ENCODE measurements around the gene ZNF184. TPM values are rescaled to one million over a fixed set of nuclear protein-coding genes. Genes with fewer than 3 reads are reported as not detected.

ZNF184 gene
- total and polyA plus RNA-seq, 10 of the 15 experiments (the other 5 are each of a cell fraction or from before 2014, with no cell fraction given), result 4.1 to 15.1 (median 8.3) TPM

DNA sequence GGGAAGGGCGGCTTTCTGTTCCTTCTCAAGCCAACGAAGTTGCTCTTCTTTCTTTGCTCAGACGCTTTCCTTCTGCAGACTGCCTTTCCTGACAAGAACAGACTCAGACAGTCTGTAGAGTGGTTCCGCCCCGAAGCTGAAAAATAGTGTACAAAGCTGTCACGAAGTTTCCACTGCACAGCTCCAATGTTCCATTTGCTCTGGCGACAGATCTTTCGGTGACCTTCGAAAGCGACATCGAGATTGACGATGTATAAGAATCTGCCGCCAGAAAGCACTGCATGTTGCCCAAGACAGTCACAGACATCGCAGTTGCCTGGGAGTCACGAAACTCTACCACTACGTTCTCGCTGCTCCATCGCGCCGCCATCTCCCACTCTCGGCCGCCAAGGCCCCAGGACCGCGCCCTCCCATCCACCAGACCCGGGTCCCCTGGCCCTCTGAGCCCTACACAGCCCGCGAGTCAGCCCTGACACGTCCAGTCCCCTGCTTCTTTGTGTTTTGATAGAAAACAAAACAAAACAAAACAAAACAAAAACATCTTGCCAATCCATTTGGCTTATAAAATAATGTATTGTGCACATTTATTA lies 42.1 kb upstream of the ZNF184 start:
- intact Hi-C loops (cut with micrococcal nuclease; ENCODE audit: unreplicated experiment), result loop anchor here (5.0 kb wide), 1 partner anchor 77 kb away; no protein-coding TSS in a partner anchor
- ATAC-seq (no peak), DNase-seq (ENCODE audit: low read depth, low spot score) (no peak), FAIRE-seq (no peak)
- POLR2A ChIA-PET, result no interaction called here
- Histone ChIP-seq H3K36me3 (ENCODE audit: control insufficient read depth in 2 of 2, insufficient read depth in 2 of 2, low read length in 1 of 2) (no peaks in the 10 kb centered on the region), H3K79me2 (ENCODE audit: control insufficient read depth, insufficient read depth, low read length) (no peaks in the 10 kb centered on the region), H3K9me3 (replicated peaks; ENCODE audit: control insufficient read depth, insufficient read depth, low read length) (no peaks in the 10 kb centered on the region), H3K9ac (ENCODE audit: control insufficient read depth, insufficient read depth, low read length) (no peak overlapping the region), H2AFZ (ENCODE audit: control insufficient read depth, low read depth, low read length) (no peak overlapping the region), H4K20me1 (ENCODE audit: control insufficient read depth, insufficient read depth) (no peaks in the 10 kb centered on the region), H3K4me1 (ENCODE audit: control insufficient read depth, insufficient read depth, low read length) (no peaks in the 10 kb centered on the region), H3K4me3 (no peak overlapping the region), H3K4me2 (ENCODE audit: control insufficient read depth, insufficient read depth) (no peak overlapping the region; the same call in 1 of the 2 replicates), H3K27me3 (replicated peaks in 1 of 2; ENCODE audit: control insufficient read depth in 2 of 2, insufficient read depth in 2 of 2, low read length in 1 of 2) (0 out of 4 replicates have a peak, but pooled peaks cover 0 to 5% of the 10 kb centered on the region in 2 experiments), H3K27ac (ENCODE audit: control insufficient read depth, insufficient read depth) (no peak overlapping the region)
- 36% methylated on average over 28 of the region's 28 CpGs for WGBS (ENCODE audit: insufficient coverage, insufficient replicate concordance, low lambda C conversion rate, missing lambda C conversion rate)
- CTCF ChIA-PET, result interaction anchor here (0.5 to 1.0 kb wide), 2 partner anchors 94 to 349 kb away, joined by 3 to 4 read pairs; no protein-coding TSS in a partner anchor
- TF ChIP-seq, protein P1, sequence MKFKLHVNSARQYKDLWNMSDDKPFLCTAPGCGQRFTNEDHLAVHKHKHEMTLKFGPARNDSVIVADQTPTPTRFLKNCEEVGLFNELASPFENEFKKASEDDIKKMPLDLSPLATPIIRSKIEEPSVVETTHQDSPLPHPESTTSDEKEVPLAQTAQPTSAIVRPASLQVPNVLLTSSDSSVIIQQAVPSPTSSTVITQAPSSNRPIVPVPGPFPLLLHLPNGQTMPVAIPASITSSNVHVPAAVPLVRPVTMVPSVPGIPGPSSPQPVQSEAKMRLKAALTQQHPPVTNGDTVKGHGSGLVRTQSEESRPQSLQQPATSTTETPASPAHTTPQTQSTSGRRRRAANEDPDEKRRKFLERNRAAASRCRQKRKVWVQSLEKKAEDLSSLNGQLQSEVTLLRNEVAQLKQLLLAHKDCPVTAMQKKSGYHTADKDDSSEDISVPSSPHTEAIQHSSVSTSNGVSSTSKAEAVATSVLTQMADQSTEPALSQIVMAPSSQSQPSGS (IDR thresholded peaks at IDR 0.05; ENCODE audit: low read length), result no peak
- no peak for TF ChIP-seq TCF7 (IDR thresholded peaks at IDR 0.05; ENCODE audit: borderline replicate concordance)
- no peak for TF ChIP-seq HDAC6 (IDR thresholded peaks at IDR 0.05; ENCODE audit: unreplicated experiment)
- no peak for TF ChIP-seq STAT3 (IDR thresholded peaks at IDR 0.05; ENCODE audit: low read depth, low read length)
- no peak for TF ChIP-seq TCF3 (IDR thresholded peaks at IDR 0.05; ENCODE audit: borderline replicate concordance, insufficient read depth, low read depth, low read length)
- no peak for TF ChIP-seq RCOR1 (conservative IDR thresholded peaks at IDR 0.05; ENCODE audit: low read depth, low read length)
- no peak for TF ChIP-seq SP1 (IDR thresholded peaks at IDR 0.05; ENCODE audit: low read depth, low read length)
- SMC1A ChIA-PET (ENCODE audit: uncharacterized antibody, unreplicated experiment), result no interaction called here
- BruUV-seq (replicated peaks), result no TSS peak
- in situ Hi-C loops (cut with MboI), result loop anchor here (25.0 kb wide), 1 partner anchor 247 kb away; no protein-coding TSS in a partner anchor
- RAD21 ChIA-PET (ENCODE audit: unreplicated experiment), result no interaction called here

Measured in GM12878 (cell line).